HepG2 (cell line): ENCODE measurements around the gene NAA16. TPM values are rescaled to one million over a fixed set of nuclear protein-coding genes. Genes with fewer than 3 reads are reported as not detected.

Source experiments
- ATAC-seq: fragments of 200-7000 bp; cut with Tn5 transposase; 3 replicates; pipeline ENCODE4 v1.9.1; 2020; ENCODE audit warnings: mild to moderate bottlenecking, moderate library complexity
- BruUV-seq: library from RNA; stranded (reverse); fragments of 400-500 nt; replicated peaks from 2 replicates; lab custom pipeline; 2021; lab: Mats Ljungman, UMichigan
- CTCF ChIA-PET: fragments of 300-600 bp; formaldehyde crosslinking; extraction: SDS; loops from one replicate; lab custom pipeline; 2021; ENCODE audit warnings: low total read pairs, inconsistent platforms, low intra/inter-chr PET ratio; lab: Yijun Ruan, JAX
- POLR2A ChIA-PET: fragments of 350-600 bp; sonication (Branson Sonifier 250); formaldehyde crosslinking; loops from one replicate; lab custom pipeline; 2020; ENCODE audit warnings: antibody characterized with exemption, inconsistent platforms; lab: Yijun Ruan, JAX
- DNase-seq: peaks from one replicate; pipeline ENCODE4 v3.0.0-alpha.2; 2015; ENCODE audit warnings: low spot score
- FAIRE-seq: peaks from 3 replicates; lab custom pipeline; 2011; peaks lifted over from hg19 to GRCh38; lab: Jason Lieb, UNC
- H2AFZ ChIP-seq: one replicate; pipeline ENCODE4 v1.6.1; 2011; ENCODE audit warnings: low read length, inconsistent platforms
- H3K27ac ChIP-seq: fragments of 300-600 bp; 3 replicates; pipeline ENCODE4 v1.8.0; 2011; ENCODE audit warnings: mixed run types, mild to moderate bottlenecking, mixed read lengths, low read length, inconsistent platforms; ENCODE audit not compliant: insufficient read depth; ENCODE audit errors: extremely low read length
- H3K27me3 ChIP-seq, 2 experiments: fragments of 200-600 bp in 1 of 2; 2 replicates in 1 of 2; 3 replicates in 1 of 2; pipeline versions ENCODE4 v1.6.0 to v1.8.0; 2011; ENCODE audit warnings: low read length in 2 of 2, mild to moderate bottlenecking in 2 of 2, moderate library complexity in 2 of 2, inconsistent platforms in 1 of 2; ENCODE audit not compliant: insufficient read depth in 2 of 2, control insufficient read depth in 1 of 2
- H3K36me3 ChIP-seq, 2 experiments: fragments of 200-600 bp in 1 of 2; replicated peaks in 1 of 2; 2 replicates in 1 of 2; 3 replicates in 1 of 2; pipeline versions ENCODE4 v1.5.1 to v1.8.0; 2011; ENCODE audit warnings: low read length in 2 of 2, inconsistent platforms in 1 of 2; ENCODE audit not compliant: insufficient read depth in 2 of 2, control insufficient read depth in 1 of 2
- H3K4me1 ChIP-seq: 2 replicates; pipeline ENCODE4 v1.5.1; 2012; ENCODE audit warnings: low read length, inconsistent platforms; ENCODE audit not compliant: insufficient read depth
- H3K4me2 ChIP-seq: 2 replicates; pipeline ENCODE4 v1.6.0; 2011; ENCODE audit warnings: low read depth, low read length, inconsistent platforms
- H3K4me3 ChIP-seq, 3 experiments: fragments of 200-600 bp in 1 of 3; sonication (generic), shearing (Covaris generic) in 1 of 3; replicated peaks in 1 of 3; 2 replicates each; pipeline ENCODE4 v1.5.1; 2011 to 2016; ENCODE audit warnings: low read length in 3 of 3, inconsistent platforms in 2 of 3, low read depth in 2 of 3, mild to moderate bottlenecking in 2 of 3, control low read depth in 1 of 3, mixed read lengths in 1 of 3; ENCODE audit not compliant: insufficient read depth in 1 of 3
- H3K79me2 ChIP-seq: one replicate; pipeline ENCODE4 v1.6.1; 2011; ENCODE audit warnings: low read length, inconsistent platforms; ENCODE audit not compliant: insufficient read depth
- H3K9ac ChIP-seq: 2 replicates; pipeline ENCODE4 v1.6.0; 2011; ENCODE audit warnings: mild to moderate bottlenecking, low read depth, low read length, inconsistent platforms; ENCODE audit not compliant: insufficient read depth
- H3K9me3 ChIP-seq: 2 replicates; pipeline ENCODE4 v1.5.1; 2012; ENCODE audit warnings: mild to moderate bottlenecking, low read length
- H4K20me1 ChIP-seq: 2 replicates; pipeline ENCODE4 v1.6.0; 2011; ENCODE audit warnings: inconsistent platforms, mild to moderate bottlenecking, low read length, moderate library complexity; ENCODE audit not compliant: insufficient read depth
- CC2D1A ChIP-seq: sonication (generic); formaldehyde crosslinking; IDR thresholded peaks from 2 replicates; pipeline ENCODE4 v1.8.1; 2023; ENCODE audit warnings: mild to moderate bottlenecking, missing genetic modification reagents
- KDM5A ChIP-seq: fragments of 200-600 bp; sonication (generic); IDR thresholded peaks from 2 replicates; pipeline ENCODE4 v1.7.0; 2018; ENCODE audit warnings: antibody characterized with exemption, mild to moderate bottlenecking, low read length, borderline replicate concordance
- NKX3-1 ChIP-seq: sonication (generic); formaldehyde crosslinking; IDR thresholded peaks from 2 replicates; pipeline ENCODE4 v1.5.0; 2020; ENCODE audit warnings: missing genetic modification reagents
- NR3C1 ChIP-seq: sonication (generic); formaldehyde crosslinking; IDR thresholded peaks from 2 replicates; pipeline ENCODE4 v1.4.0; 2020; ENCODE audit warnings: missing genetic modification reagents
- SP5 ChIP-seq: IDR thresholded peaks from 2 replicates; pipeline ENCODE4 v1.6.1; 2016; ENCODE audit warnings: low read depth, borderline replicate concordance
- ZNF317 ChIP-seq: sonication (generic); formaldehyde crosslinking; IDR thresholded peaks from 2 replicates; pipeline ENCODE4 v1.5.0; 2020; ENCODE audit warnings: mild to moderate bottlenecking, missing genetic modification reagents
- ZNF451 ChIP-seq: sonication (generic); formaldehyde crosslinking; IDR thresholded peaks from 2 replicates; pipeline ENCODE4 v1.5.0; 2020; ENCODE audit warnings: mild to moderate bottlenecking, missing genetic modification reagents
- WGBS: methylation state at CpG from one replicate; pipeline ENCODE4 v1.1.6; 2017; ENCODE audit warnings: low lambda C conversion rate; 5-methylcytosine and 5-hydroxymethylcytosine counted together
- in situ Hi-C: cut with HindIII; loops from 2 replicates; pipeline ENCODE4 v1.10.0; 2017; ENCODE audit warnings: low pct_unique_long_range_greater_than_20kb; ENCODE audit not compliant: extremely low pct_ligation_motif_present
- intact Hi-C: fragments of 100-400 bp; cut with micrococcal nuclease; formaldehyde crosslinking; loops from one replicate; pipeline ENCODE4 v1.10.0; 2022; ENCODE audit not compliant: unreplicated experiment
- polyA plus RNA-seq, 8 experiments: library from polyadenylated mRNA; depleted of rRNA in 3 of 8; stranded (reverse) in 7 of 8; unstranded in 1 of 8; fragments of >200 nt; fragmentation: Illumina TruSeq in 4 of 8; extraction: Trizol in 4 of 8; gene quantifications; 2 replicates each; pipeline versions ENCODE4 v1.2.1 to v1.2.3, GENCODE V29; 2011 to 2016; ENCODE audit warnings: low read depth in 4 of 8, missing spikeins in 1 of 8, mixed read lengths in 1 of 8; ENCODE audit not compliant: insufficient read depth in 1 of 8
- total RNA-seq, 5 experiments: library from RNA; depleted of rRNA; stranded (reverse); fragments of >200 nt; fragmentation: Illumina TruSeq; extraction: Trizol; gene quantifications; 2 replicates each; pipeline ENCODE4 v1.2.3, GENCODE V29; 2016; ENCODE audit warnings: low read depth in 1 of 5
- TF ChIP-seq, protein P1 (sequence below): fragments of 450-650 bp; IDR thresholded peaks from 2 replicates; pipeline ENCODE4 v1.6.1; 2016
- TF ChIP-seq, protein P2 (sequence below): sonication (generic); formaldehyde crosslinking; IDR thresholded peaks from 2 replicates; pipeline ENCODE4 v1.8.0; 2022; ENCODE audit warnings: missing genetic modification reagents, mild to moderate bottlenecking, moderate library complexity, borderline replicate concordance
- TF ChIP-seq, protein P3 (sequence below): IDR thresholded peaks from 2 replicates; pipeline ENCODE4 v1.6.1; 2016; ENCODE audit warnings: low read depth, missing genetic modification reagents, missing compliant biosample characterization

NAA16 gene
- total and polyA plus RNA-seq, 2 of the 13 experiments (the other 11 are each of a cell fraction or from before 2014, with no cell fraction given), result 9.2 to 15.1 TPM

DNA sequence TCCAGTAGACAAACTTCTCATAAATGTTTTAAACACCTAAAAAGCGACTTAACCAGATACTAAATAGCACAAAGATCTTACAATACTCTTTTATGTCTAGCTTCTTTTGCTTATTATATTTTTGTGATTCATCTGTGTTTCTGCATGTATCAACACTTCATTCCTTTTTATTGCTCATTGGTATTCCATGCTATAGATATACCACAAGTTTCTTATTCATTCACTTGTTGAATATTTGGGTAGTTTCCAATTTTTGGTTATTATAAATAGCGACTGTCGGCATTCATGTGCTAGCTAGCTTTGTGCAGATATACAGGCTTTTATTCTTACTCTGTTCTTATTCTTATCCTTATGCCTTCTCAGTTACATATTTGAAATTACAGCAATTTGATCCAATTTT, 96.3 kb downstream of the NAA16 start:
- no peaks in the 10 kb centered on the region for H3K27me3 ChIP-seq
- no peak overlapping the region for H2AFZ ChIP-seq
- TF ChIP-seq ZNF317 (CRISPR knock-in tag) (no peak), NKX3-1 (no peak)
- TF ChIP-seq, protein P1, sequence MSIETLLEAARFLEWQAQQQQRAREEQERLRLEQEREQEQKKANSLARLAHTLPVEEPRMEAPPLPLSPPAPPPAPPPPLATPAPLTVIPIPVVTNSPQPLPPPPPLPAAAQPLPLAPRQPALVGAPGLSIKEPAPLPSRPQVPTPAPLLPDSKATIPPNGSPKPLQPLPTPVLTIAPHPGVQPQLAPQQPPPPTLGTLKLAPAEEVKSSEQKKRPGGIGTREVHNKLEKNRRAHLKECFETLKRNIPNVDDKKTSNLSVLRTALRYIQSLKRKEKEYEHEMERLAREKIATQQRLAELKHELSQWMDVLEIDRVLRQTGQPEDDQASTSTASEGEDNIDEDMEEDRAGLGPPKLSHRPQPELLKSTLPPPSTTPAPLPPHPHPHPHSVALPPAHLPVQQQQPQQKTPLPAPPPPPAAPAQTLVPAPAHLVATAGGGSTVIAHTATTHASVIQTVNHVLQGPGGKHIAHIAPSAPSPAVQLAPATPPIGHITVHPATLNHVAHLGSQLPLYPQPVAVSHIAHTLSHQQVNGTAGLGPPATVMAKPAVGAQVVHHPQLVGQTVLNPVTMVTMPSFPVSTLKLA, result no peak
- no peak for ATAC-seq
- in situ Hi-C loops (loop anchor here (25.0 kb wide), 1 partner anchor 705 kb away; no protein-coding TSS in a partner anchor), intact Hi-C loops (no loop called here)
- H3K36me3 ChIP-seq, result no peaks in the 10 kb centered on the region
- H3K4me3 ChIP-seq, result no peak overlapping the region
- H3K4me1 ChIP-seq, result peaks cover 20% of the 10 kb centered on the region
- CTCF ChIA-PET, result no interaction called here
- WGBS, result 19% methylated on average over 3 of the region's 3 CpGs
- H3K79me2 ChIP-seq, result no peaks in the 10 kb centered on the region
- no peak for FAIRE-seq
- no peak overlapping the region for H3K27ac ChIP-seq
- no peaks in the 10 kb centered on the region for H4K20me1 ChIP-seq
- H3K9ac ChIP-seq, result no peak overlapping the region
- no peak for DNase-seq
- no peak overlapping the region for H3K4me2 ChIP-seq
- BruUV-seq, result no TSS peak
- POLR2A ChIA-PET, result no interaction called here
- H3K9me3 ChIP-seq, result no peaks in the 10 kb centered on the region

GRCh38 chr13:41408121-41408520, 97.1 kb downstream of the NAA16 start:
- peaks cover 13% of the 10 kb centered on the region for H3K4me1 ChIP-seq
- H3K36me3 ChIP-seq, result no peaks in the 10 kb centered on the region
- POLR2A ChIA-PET, result no interaction called here
- FAIRE-seq, result no peak
- H3K27me3 ChIP-seq, result no peaks in the 10 kb centered on the region
- no peaks in the 10 kb centered on the region for H3K9me3 ChIP-seq
- in situ Hi-C loops, result loop anchor here (25.0 kb wide), 1 partner anchor 704 kb away; no protein-coding TSS in a partner anchor
- H3K9ac ChIP-seq, result no peak overlapping the region
- intact Hi-C loops, result no loop called here
- H3K4me3 ChIP-seq, result no peak overlapping the region
- CTCF ChIA-PET, result no interaction called here
- no TSS peak for BruUV-seq
- no peaks in the 10 kb centered on the region for H4K20me1 ChIP-seq
- no peaks in the 10 kb centered on the region for H3K79me2 ChIP-seq
- no peak overlapping the region for H2AFZ ChIP-seq
- H3K4me2 ChIP-seq, result no peak overlapping the region
- DNase-seq, result no peak
- H3K27ac ChIP-seq, result no peak overlapping the region
- ATAC-seq, result no peak
- no peak for TF ChIP-seq NR3C1 (CRISPR knock-in tag)
- no peak for TF ChIP-seq ZNF451 (CRISPR knock-in tag)
- no peak for TF ChIP-seq SP5 (CRISPR knock-in tag)
- TF ChIP-seq, protein P2, sequence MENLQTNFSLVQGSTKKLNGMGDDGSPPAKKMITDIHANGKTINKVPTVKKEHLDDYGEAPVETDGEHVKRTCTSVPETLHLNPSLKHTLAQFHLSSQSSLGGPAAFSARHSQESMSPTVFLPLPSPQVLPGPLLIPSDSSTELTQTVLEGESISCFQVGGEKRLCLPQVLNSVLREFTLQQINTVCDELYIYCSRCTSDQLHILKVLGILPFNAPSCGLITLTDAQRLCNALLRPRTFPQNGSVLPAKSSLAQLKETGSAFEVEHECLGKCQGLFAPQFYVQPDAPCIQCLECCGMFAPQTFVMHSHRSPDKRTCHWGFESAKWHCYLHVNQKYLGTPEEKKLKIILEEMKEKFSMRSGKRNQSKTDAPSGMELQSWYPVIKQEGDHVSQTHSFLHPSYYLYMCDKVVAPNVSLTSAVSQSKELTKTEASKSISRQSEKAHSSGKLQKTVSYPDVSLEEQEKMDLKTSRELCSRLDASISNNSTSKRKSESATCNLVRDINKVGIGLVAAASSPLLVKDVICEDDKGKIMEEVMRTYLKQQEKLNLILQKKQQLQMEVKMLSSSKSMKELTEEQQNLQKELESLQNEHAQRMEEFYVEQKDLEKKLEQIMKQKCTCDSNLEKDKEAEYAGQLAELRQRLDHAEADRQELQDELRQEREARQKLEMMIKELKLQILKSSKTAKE, result no peak
- no peak for TF ChIP-seq KDM5A
- TF ChIP-seq, protein P3, sequence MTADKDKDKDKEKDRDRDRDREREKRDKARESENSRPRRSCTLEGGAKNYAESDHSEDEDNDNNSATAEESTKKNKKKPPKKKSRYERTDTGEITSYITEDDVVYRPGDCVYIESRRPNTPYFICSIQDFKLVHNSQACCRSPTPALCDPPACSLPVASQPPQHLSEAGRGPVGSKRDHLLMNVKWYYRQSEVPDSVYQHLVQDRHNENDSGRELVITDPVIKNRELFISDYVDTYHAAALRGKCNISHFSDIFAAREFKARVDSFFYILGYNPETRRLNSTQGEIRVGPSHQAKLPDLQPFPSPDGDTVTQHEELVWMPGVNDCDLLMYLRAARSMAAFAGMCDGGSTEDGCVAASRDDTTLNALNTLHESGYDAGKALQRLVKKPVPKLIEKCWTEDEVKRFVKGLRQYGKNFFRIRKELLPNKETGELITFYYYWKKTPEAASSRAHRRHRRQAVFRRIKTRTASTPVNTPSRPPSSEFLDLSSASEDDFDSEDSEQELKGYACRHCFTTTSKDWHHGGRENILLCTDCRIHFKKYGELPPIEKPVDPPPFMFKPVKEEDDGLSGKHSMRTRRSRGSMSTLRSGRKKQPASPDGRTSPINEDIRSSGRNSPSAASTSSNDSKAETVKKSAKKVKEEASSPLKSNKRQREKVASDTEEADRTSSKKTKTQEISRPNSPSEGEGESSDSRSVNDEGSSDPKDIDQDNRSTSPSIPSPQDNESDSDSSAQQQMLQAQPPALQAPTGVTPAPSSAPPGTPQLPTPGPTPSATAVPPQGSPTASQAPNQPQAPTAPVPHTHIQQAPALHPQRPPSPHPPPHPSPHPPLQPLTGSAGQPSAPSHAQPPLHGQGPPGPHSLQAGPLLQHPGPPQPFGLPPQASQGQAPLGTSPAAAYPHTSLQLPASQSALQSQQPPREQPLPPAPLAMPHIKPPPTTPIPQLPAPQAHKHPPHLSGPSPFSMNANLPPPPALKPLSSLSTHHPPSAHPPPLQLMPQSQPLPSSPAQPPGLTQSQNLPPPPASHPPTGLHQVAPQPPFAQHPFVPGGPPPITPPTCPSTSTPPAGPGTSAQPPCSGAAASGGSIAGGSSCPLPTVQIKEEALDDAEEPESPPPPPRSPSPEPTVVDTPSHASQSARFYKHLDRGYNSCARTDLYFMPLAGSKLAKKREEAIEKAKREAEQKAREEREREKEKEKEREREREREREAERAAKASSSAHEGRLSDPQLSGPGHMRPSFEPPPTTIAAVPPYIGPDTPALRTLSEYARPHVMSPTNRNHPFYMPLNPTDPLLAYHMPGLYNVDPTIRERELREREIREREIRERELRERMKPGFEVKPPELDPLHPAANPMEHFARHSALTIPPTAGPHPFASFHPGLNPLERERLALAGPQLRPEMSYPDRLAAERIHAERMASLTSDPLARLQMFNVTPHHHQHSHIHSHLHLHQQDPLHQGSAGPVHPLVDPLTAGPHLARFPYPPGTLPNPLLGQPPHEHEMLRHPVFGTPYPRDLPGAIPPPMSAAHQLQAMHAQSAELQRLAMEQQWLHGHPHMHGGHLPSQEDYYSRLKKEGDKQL (CRISPR knock-in tag), result no peak
- TF ChIP-seq CC2D1A (CRISPR knock-in tag), result no peak
